CD8-positive, alpha-beta memory T cell (primary cell): ENCODE results near the gene CEP20. TPM values are rescaled to one million over a fixed set of nuclear protein-coding genes. Genes with fewer than 3 reads are reported as not detected.

Source experiments
- CTCF ChIA-PET: fragments of 350-600 bp; sonication (Branson Sonifier 250); formaldehyde crosslinking; loops from one replicate; lab custom pipeline; 2021; ENCODE audit warnings: antibody characterized with exemption; lab: Charles Lee
- POLR2A ChIA-PET: fragments of 350-600 bp; sonication (Branson Sonifier 250); formaldehyde crosslinking; loops from one replicate; lab custom pipeline; 2021; ENCODE audit warnings: antibody characterized with exemption; lab: Charles Lee
- DNase-seq, 5 donors: peaks; one replicate each; pipeline versions ENCODE4 v3.0.0 to v3.0.0-alpha.2; 2020 to 2022; ENCODE audit warnings: mixed read lengths in 1 of 5
- H3K27ac ChIP-seq: one replicate; pipeline ENCODE4 v1.7.0; 2013; ENCODE audit warnings: low read depth, mild to moderate bottlenecking, low read length, moderate library complexity
- H3K27me3 ChIP-seq: 2 replicates; pipeline ENCODE4 v1.7.0; 2013; ENCODE audit warnings: low read length, mild to moderate bottlenecking; ENCODE audit not compliant: insufficient read depth, poor library complexity, severe bottlenecking
- H3K36me3 ChIP-seq: 2 replicates; pipeline ENCODE4 v1.7.0; 2013; ENCODE audit warnings: mild to moderate bottlenecking, low read length, moderate library complexity; ENCODE audit not compliant: insufficient read depth
- H3K4me1 ChIP-seq: 2 replicates; pipeline ENCODE4 v1.7.0; 2013; ENCODE audit warnings: mild to moderate bottlenecking, low read length, moderate library complexity; ENCODE audit not compliant: insufficient read depth
- H3K4me3 ChIP-seq: 2 replicates; pipeline ENCODE4 v1.7.0; 2013; ENCODE audit warnings: mild to moderate bottlenecking, low read length
- H3K9me3 ChIP-seq: 2 replicates; pipeline ENCODE4 v1.7.0; 2013; ENCODE audit warnings: mild to moderate bottlenecking, low read length
- H3K27ac Mint-ChIP-seq, 8 donors: one replicate each; pipeline ENCODE4 v1.8.0; 2020 to 2021; ENCODE audit warnings: mixed read lengths in 8 of 8, mild to moderate bottlenecking in 6 of 8, inconsistent platforms in 3 of 8, moderate library complexity in 3 of 8
- H3K27me3 Mint-ChIP-seq, 2 donors: one replicate each; pipeline ENCODE4 v1.8.0; 2020 to 2021; ENCODE audit warnings: mixed read lengths in 2 of 2, mild to moderate bottlenecking in 1 of 2, moderate library complexity in 1 of 2
- H3K36me3 Mint-ChIP-seq, 3 donors: one replicate each; pipeline ENCODE4 v1.8.0; 2020 to 2021; ENCODE audit warnings: mixed read lengths in 3 of 3, inconsistent platforms in 1 of 3, mild to moderate bottlenecking in 1 of 3
- H3K4me1 Mint-ChIP-seq, 3 donors: one replicate each; pipeline ENCODE4 v1.8.0; 2020 to 2021; ENCODE audit warnings: mixed read lengths in 3 of 3, inconsistent platforms in 1 of 3, mild to moderate bottlenecking in 1 of 3
- H3K4me3 Mint-ChIP-seq, 7 donors: one replicate each; pipeline ENCODE4 v1.8.0; 2020 to 2021; ENCODE audit warnings: mixed read lengths in 7 of 7, mild to moderate bottlenecking in 6 of 7, moderate library complexity in 4 of 7, inconsistent platforms in 2 of 7
- H3K9me3 Mint-ChIP-seq, 5 donors: one replicate each; pipeline ENCODE4 v1.8.0; 2020 to 2022; ENCODE audit warnings: mixed read lengths in 5 of 5, mild to moderate bottlenecking in 3 of 5, moderate library complexity in 2 of 5, inconsistent platforms in 1 of 5
- polyA plus RNA-seq: library from polyadenylated mRNA; unstranded; fragments of 300-500 nt; fragmentation: Illumina TruSeq; gene quantifications from one replicate; pipeline ENCODE4 v1.2.3, GENCODE V29; 2021
- total RNA-seq, 2 experiments: library from RNA; stranded (reverse); gene quantifications; one replicate each; pipeline ENCODE4 v1.2.3, GENCODE V29; 2021

CEP20 gene
- total and polyA plus RNA-seq, 3 experiments from 2014 or later, result 32.5 to 46.1 (median 39.6) TPM

DNA sequence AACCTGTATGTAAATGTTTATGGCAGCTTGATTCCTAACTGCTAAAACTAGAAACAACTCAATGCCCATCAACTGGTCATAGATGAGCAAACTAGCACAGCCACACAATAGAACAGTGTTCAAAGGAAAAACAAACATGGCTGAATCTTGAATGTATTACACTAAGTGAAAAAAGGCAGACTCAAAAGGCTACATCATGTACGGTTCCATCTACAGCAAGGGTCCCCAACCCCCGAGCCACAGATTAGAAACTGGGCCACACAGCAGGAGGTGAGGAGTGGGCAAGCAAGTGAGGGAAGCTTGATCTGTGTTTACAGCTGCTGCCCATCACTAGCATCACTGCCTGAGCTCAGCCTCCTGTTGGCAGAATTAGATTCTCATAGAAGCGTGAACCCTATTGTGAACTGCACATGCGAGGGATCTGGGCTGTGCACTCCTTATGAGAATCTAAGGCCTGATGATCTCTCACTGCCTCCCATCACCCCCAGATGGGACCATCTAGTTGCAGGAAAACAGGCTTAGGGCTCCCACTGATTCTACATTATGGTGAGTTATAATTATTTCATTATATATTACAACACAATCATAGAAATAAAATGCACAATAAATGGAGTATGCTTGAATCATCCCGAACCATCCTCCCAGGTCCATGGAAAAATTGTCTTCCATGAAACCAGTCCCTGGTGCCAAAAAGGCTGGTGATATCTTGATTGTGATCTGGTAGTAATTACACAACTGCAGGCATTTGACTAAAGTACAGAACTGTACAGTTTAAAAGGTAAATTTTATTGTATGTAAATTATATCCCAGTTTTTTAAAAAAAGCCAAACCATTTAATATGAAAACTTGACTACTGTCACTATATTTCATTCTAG lies 7.7 kb downstream of the CEP20 start:
- Histone ChIP-seq H3K9me3 (no peaks in the 10 kb centered on the region), H3K27me3 (no peaks in the 10 kb centered on the region), H3K4me1 (no peaks in the 10 kb centered on the region), H3K36me3 (peaks cover 18% of the 10 kb centered on the region), H3K27ac (peak overlapping the region; percentile 38), H3K4me3 (no peak overlapping the region)
- no peaks in the 10 kb centered on the region for H3K9me3 Mint-ChIP-seq
- H3K4me3 Mint-ChIP-seq, result no peak overlapping the region
- CTCF ChIA-PET, result no interaction called here
- POLR2A ChIA-PET, result no interaction called here
- DNase-seq, result no peak
- H3K36me3 Mint-ChIP-seq, result peaks cover 0 to 66% (median 15%) of the 10 kb centered on the region in 3 donors
- H3K27me3 Mint-ChIP-seq, result no peaks in the 10 kb centered on the region
- H3K27ac Mint-ChIP-seq, result peak overlapping the region in 2 of 8 donors; percentile 7 to 72
- H3K4me1 Mint-ChIP-seq, result peaks cover 10 to 21% (median 13%) of the 10 kb centered on the region in 3 donors

DNA sequence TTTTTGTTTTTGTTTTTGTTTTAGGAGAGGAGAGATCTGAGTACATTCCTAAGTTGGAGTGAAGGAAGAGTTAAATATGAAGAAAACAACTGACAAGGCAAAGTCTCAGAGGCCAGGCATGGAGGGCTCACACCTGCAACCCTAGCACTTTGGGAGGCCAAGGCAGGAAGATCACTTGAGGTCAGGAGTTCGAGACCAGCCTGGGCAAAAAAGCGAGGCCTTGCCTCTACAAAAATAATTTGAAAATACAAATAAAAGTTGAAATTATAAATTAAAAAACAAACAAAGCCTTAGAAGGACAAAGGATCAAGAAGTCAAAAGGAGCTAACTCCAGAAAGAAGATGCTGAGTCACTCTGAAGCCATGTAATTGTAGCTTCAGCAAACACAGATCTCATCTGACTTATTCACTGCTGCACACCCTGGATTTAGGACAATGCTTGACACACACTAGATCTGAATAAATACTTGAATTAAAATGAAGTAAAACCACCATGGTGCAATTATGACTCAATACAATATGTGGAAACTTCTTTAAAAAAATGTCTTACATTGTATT lies 9.1 kb downstream of the CEP20 start:
- Mint-ChIP-seq H3K4me3 (peak overlapping the region in 1 of 7 donors; percentile 65), H3K27ac (peak overlapping the region in 4 of 8 donors; percentile 3 to 48 (median 31)), H3K36me3 (peaks cover 0 to 71% (median 18%) of the 10 kb centered on the region in 3 donors), H3K27me3 (no peaks in the 10 kb centered on the region), H3K9me3 (no peaks in the 10 kb centered on the region), H3K4me1 (peaks cover 5 to 15% (median 7%) of the 10 kb centered on the region in 3 donors)
- peak overlapping the region; percentile 38 for H3K27ac ChIP-seq
- POLR2A ChIA-PET, result no interaction called here
- CTCF ChIA-PET, result interaction anchor here (0.9 kb wide), 1 partner anchor 9 kb away, joined by 4 read pairs; the partner anchor contains the start of gene CEP20
- H3K36me3 ChIP-seq, result peaks cover 18% of the 10 kb centered on the region
- H3K27me3 ChIP-seq, result no peaks in the 10 kb centered on the region
- H3K4me1 ChIP-seq, result no peaks in the 10 kb centered on the region
- H3K9me3 ChIP-seq, result no peaks in the 10 kb centered on the region
- DNase-seq, result no peak
- H3K4me3 ChIP-seq, result no peak overlapping the region

DNA sequence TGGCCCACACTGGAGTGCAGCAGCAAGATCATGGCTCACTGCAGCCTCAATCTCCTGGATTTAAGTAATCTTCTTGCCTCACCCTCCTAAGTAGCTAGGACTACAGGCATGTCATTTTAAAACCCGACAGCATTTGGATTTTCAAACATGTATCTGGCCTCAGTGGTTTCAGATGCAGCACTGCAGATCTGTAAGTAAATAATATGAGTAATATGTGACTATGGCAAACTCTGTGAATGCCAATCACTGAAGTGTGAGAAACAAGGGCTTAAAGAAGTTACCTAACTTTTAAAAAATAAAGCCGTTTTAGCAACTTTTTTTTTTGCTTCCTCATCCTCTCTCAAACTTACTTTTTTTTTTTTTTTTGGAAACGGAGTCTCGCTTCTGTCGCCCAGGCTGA lies 11.9 kb downstream of the CEP20 start:
- H3K27ac ChIP-seq, result no peak overlapping the region
- H3K4me3 ChIP-seq, result no peak overlapping the region
- ChIA-PET CTCF (no interaction called here), POLR2A (no interaction called here)
- H3K27me3 ChIP-seq, result no peaks in the 10 kb centered on the region
- Mint-ChIP-seq H3K4me3 (no peak overlapping the region), H3K9me3 (no peaks in the 10 kb centered on the region), H3K27ac (no peak overlapping the region), H3K36me3 (peaks cover 0 to 73% (median 18%) of the 10 kb centered on the region in 3 donors), H3K27me3 (no peaks in the 10 kb centered on the region), H3K4me1 (peaks cover 2 to 12% (median 8%) of the 10 kb centered on the region in 3 donors)
- H3K9me3 ChIP-seq, result no peaks in the 10 kb centered on the region
- no peaks in the 10 kb centered on the region for H3K4me1 ChIP-seq
- H3K36me3 ChIP-seq, result peaks cover 9% of the 10 kb centered on the region
- DNase-seq, result no peak

- ChIA-PET CTCF (interaction anchor here (0.8 to 2.3 kb wide), 2 partner anchors 13 to 261 kb away, joined by 3 to 8 read pairs; partner anchors contain the start of gene CEP20), POLR2A (no interaction called here)
- Histone ChIP-seq H3K27ac (no peak overlapping the region), H3K36me3 (peaks cover 13% of the 10 kb centered on the region), H3K4me1 (no peaks in the 10 kb centered on the region), H3K4me3 (no peak overlapping the region), H3K27me3 (no peaks in the 10 kb centered on the region), H3K9me3 (no peaks in the 10 kb centered on the region)
- H3K27ac Mint-ChIP-seq, result peak overlapping the region in 1 of 8 donors; percentile 33
- H3K4me1 Mint-ChIP-seq, result peaks cover 2 to 12% (median 3%) of the 10 kb centered on the region in 3 donors
- H3K9me3 Mint-ChIP-seq, result no peaks in the 10 kb centered on the region
- H3K27me3 Mint-ChIP-seq, result no peaks in the 10 kb centered on the region
- H3K36me3 Mint-ChIP-seq, result peaks cover 0 to 74% (median 22%) of the 10 kb centered on the region in 3 donors
- no peak overlapping the region for H3K4me3 Mint-ChIP-seq
- no peak for DNase-seq
Observed at GRCh38 chr16:15874745-15875314, 13.6 kb downstream of the CEP20 start.

DNA sequence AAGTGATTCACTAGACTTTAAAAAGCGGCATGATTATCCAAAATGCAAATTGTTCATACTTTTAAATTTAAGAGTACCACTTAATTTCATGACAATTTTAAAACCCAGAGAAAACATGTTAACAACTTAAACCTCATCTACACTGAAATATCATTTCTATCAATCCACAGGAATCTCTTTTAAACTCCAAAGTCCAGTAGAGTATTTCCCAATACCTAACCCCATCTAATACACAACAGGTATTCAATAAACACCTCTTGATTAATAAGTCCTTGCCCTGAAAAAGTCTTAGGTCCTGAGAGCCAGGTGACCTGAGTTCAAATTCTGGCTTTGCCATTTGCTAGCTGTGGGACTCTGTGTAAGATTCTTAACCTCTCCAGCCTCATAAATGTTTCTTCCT lies 14.7 kb downstream of the CEP20 start:
- Mint-ChIP-seq H3K36me3 (peaks cover 0 to 75% (median 18%) of the 10 kb centered on the region in 3 donors), H3K27me3 (no peaks in the 10 kb centered on the region), H3K4me1 (peaks cover 0 to 7% (median 2%) of the 10 kb centered on the region in 3 donors), H3K4me3 (no peak overlapping the region), H3K9me3 (no peaks in the 10 kb centered on the region), H3K27ac (peak overlapping the region in 1 of 8 donors; percentile 18)
- DNase-seq, result no peak
- no peaks in the 10 kb centered on the region for H3K27me3 ChIP-seq
- H3K4me1 ChIP-seq, result no peaks in the 10 kb centered on the region
- H3K9me3 ChIP-seq, result no peaks in the 10 kb centered on the region
- H3K4me3 ChIP-seq, result no peak overlapping the region
- POLR2A ChIA-PET, result no interaction called here
- H3K27ac ChIP-seq, result no peak overlapping the region
- H3K36me3 ChIP-seq, result peaks cover 10% of the 10 kb centered on the region
- CTCF ChIA-PET, result interaction anchor here (2.3 kb wide), 1 partner anchor 14 kb away, joined by 8 read pairs; the partner anchor contains the start of gene CEP20

DNA sequence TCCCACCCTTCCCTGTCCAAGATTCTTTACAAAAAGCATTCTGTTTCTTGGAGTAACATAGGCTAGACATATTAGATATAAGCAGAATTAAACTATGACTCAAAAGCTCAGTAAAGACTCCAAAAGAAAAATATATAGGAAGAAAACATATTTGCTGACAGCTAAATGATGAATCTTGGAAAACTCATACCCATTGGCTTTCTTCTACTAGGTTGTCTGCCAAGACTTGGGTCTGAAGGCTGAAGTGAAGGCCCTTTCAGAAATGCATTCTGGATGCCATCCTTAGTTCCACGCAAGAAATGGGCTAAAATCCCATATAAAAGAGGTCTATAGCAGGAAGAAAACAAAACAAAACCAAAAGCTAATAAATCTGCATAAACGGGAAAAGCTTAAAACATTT lies 15.1 kb downstream of the CEP20 start:
- H3K4me3 ChIP-seq, result no peak overlapping the region
- H3K36me3 ChIP-seq, result peaks cover 10% of the 10 kb centered on the region
- ChIA-PET CTCF (no interaction called here), POLR2A (no interaction called here)
- no peaks in the 10 kb centered on the region for H3K9me3 Mint-ChIP-seq
- no peak for DNase-seq
- H3K27ac Mint-ChIP-seq, result peak overlapping the region in 2 of 8 donors; percentile 29 to 35
- peaks cover 0 to 7% (median 2%) of the 10 kb centered on the region in 3 donors for H3K4me1 Mint-ChIP-seq
- no peak overlapping the region for H3K4me3 Mint-ChIP-seq
- H3K27me3 ChIP-seq, result no peaks in the 10 kb centered on the region
- no peaks in the 10 kb centered on the region for H3K9me3 ChIP-seq
- H3K4me1 ChIP-seq, result no peaks in the 10 kb centered on the region
- no peaks in the 10 kb centered on the region for H3K27me3 Mint-ChIP-seq
- no peak overlapping the region for H3K27ac ChIP-seq
- H3K36me3 Mint-ChIP-seq, result peaks cover 0 to 76% (median 20%) of the 10 kb centered on the region in 3 donors

GRCh38 chr16:15870011-15870410 lies 18.4 kb downstream of the CEP20 start:
- Mint-ChIP-seq H3K27ac (peak overlapping the region in 3 of 8 donors; percentile 13 to 52 (median 44)), H3K4me3 (no peak overlapping the region), H3K9me3 (no peaks in the 10 kb centered on the region), H3K4me1 (peaks cover 0 to 7% (median 2%) of the 10 kb centered on the region in 3 donors), H3K27me3 (no peaks in the 10 kb centered on the region), H3K36me3 (peaks cover 0 to 81% (median 24%) of the 10 kb centered on the region in 3 donors)
- H3K27ac ChIP-seq, result no peak overlapping the region
- H3K9me3 ChIP-seq, result no peaks in the 10 kb centered on the region
- no peak overlapping the region for H3K4me3 ChIP-seq
- no peaks in the 10 kb centered on the region for H3K27me3 ChIP-seq
- ChIA-PET POLR2A (no interaction called here), CTCF (no interaction called here)
- peaks cover 23% of the 10 kb centered on the region for H3K36me3 ChIP-seq
- no peak for DNase-seq
- no peaks in the 10 kb centered on the region for H3K4me1 ChIP-seq
